T-helper 2 cell (primary cell): ENCODE results near the gene HOXA13.

ENCODE experiments used
- DNase-seq, 5 experiments: peaks; one replicate each; pipeline versions ENCODE4 v3.0.0 to v3.0.0-alpha.2; 2012 to 2022

Gene HOXA13

DNA sequence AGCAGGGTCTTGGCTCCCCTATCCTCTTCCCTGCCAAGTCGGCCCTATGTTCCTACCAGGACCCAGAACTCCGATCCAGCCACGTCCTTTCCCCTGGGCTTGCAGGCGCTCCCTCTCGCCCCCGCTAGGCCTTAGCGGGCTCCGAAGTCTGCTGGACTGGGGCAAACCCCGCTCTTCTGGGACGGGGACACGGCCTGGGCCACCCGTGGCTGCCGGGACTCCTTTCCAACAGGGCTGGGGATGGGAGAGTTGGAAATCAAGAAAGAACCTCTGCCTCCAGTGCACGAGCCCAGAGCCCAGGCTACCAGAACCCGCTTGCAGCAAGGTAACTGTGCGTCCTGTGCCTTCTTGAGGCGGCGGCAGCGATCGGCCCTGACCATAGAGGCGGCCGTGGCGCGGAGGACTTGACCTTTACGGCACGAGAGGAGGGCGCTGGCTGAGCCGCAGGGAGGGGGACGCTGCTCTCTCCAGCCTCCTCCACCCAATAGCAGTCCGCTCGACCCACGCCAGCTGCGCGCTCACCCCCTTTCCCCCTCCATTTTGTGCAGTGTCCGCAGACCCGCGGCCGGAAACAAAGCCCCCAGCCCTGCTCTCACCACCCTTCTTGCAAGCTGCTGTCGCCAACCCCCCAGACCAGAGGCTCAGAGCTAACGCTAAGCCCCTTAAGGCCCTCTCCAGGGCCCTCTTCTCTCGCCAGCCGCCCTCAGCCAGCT, 7.9 kb downstream of the HOXA13 start:
- DNase-seq: no peak

- DNase-seq: no peak
Measured at GRCh38 chr7:27191161-27191731, 8.6 kb downstream of the HOXA13 start.

DNA sequence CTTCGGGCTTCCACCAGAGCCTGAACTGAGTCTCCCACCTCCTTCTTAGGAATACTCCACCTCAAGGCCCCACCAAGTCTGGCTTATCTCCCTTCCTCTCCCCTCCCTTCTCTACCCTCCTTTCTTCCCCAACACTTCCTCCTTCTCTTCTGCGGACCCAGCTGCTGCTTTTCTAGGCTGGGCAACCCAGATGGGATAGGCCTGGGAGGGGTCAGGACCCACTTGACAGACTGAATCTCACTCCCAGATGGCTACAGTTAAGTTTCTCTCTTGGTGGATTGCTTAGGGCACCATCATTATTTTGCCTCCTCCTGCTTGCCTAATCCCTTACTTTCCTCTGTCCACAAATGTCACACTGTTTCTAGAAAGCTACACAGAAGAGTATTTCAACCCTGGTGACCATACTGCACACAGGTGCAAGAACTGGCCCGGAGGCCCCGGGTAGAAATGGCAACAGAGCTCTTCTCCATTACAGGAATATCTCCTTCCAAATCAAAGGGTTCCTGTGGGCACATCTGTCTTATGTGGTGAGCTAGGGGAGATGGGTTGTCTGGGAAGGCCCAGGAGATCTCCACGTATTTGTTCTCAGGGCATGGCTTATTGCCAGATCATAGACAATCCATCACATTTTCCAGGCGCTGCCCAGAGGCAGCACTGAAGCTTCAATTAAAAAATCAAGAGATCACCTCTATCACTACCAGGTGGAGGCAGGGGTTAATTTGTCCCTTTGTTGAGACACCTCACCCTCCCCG, 9.7 kb downstream of the HOXA13 start:
- DNase-seq: no peak

DNA sequence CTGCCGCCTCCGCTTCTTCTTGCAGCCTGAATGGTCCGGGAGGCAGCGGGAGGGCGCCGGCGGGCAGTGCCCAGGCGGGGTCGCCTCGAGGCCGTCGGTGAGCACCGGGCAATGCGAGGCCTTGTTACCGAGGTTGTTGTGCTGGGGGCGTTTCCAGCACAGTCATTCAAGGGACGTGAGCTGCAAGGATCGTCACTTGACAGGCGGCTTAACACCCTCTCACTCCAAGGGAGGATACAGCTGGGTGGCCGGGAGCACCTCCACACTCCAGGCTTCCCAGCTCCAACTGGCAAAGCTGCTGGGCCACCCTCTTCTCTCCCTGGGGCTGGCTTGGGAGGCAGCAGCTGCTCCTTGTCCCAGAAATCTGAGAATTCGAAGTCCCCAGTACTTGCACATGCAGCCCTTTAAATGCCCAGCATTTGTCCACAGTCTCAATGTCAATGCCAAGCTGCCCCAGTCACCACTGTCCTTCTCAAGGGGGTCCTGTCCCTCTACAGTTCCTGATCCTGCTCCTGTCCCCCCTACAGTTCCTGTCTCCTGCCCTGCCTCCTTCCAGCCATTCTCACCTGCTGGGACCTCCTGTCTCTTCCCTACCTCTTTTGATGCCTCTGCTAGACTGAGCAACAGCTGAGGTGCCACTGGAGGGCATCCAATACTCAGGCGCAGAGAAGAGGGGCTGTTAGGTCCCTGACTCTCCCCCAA, 10.4 kb downstream of the HOXA13 start:
- no peak for DNase-seq

GRCh38 chr7:27188386-27189294, 11.3 kb downstream of the HOXA13 start:
- DNase-seq: peak in 1 of 5 experiments; percentile 73

- DNase-seq: no peak
Measured at GRCh38 chr7:27187475-27188385, 12.2 kb downstream of the HOXA13 start.

DNA sequence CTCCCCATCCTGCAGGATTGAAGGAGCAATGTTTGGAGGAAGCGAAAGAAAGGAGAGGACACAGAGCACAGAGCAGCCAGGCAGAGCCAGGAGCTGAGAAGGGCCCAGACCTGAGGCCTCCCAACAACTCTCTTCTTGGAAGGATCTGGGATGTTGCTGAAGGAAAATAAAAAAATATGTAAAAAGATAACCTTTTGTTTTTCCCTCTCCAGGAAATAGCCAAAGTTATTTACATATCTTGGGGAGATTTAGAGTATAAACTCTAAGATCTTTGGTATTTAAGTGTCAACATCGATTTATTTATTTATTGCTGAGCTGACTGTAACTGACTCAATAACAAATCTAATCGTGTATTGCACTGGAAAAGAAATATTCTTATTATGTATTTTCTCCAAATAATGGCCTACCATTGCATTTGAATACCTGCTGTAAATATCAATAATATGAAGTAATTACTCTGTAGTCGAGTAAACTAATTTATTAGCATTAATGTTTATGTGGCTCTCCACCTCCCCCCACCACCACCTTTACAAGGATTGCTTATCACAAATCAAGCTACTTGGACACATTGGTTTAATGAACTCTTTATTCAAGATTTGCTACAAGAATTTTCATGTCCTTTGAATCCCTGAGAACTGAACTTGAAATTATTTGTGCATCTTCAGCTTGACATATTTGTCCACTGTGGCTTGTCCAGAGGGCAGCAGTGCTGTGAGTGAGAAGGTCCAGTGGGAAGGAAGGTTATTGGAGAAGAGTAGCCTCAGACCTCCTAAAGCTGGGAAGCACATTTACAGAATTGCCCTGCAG, 13.0 kb downstream of the HOXA13 start:
- no peak for DNase-seq

DNA sequence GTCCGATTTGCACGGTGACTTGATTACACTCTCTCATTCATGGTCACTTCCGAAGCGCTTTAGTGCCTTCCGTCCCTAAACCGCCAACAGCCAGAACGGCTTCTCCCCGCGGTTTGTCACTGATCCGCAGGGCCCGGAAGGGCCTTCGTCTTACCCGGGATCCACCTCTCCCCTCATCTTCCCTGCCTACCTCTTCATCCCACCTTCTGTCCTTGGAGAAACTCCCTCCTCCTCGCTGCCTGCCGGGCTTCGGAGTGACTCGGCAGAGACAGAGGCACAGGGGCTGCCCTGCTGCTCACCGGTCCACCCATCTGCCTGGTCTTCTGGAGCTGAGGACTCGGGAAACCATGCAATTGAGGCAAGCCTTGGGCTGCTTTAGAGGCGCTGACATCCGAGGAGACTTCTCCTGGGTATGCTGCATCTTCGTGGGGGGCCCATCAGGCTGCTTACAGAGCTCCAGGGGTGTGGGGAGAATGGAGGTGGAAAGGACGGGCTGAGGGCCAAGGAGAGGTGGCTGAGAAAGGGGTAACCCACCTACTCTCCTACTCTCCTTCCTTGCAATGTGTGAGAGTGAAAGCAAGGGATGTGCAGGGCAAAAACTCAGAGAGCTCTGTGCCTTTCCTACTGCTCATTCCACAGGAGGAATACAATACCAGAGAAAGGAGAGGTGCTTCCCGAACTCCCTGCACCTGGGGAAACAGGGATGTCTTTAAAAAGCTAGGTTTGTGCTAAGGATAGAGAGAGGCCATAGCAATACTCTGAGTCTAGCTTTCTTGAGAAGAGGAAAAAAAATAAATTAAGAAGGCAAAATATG, 13.8 kb downstream of the HOXA13 start:
- no peak for DNase-seq

DNA sequence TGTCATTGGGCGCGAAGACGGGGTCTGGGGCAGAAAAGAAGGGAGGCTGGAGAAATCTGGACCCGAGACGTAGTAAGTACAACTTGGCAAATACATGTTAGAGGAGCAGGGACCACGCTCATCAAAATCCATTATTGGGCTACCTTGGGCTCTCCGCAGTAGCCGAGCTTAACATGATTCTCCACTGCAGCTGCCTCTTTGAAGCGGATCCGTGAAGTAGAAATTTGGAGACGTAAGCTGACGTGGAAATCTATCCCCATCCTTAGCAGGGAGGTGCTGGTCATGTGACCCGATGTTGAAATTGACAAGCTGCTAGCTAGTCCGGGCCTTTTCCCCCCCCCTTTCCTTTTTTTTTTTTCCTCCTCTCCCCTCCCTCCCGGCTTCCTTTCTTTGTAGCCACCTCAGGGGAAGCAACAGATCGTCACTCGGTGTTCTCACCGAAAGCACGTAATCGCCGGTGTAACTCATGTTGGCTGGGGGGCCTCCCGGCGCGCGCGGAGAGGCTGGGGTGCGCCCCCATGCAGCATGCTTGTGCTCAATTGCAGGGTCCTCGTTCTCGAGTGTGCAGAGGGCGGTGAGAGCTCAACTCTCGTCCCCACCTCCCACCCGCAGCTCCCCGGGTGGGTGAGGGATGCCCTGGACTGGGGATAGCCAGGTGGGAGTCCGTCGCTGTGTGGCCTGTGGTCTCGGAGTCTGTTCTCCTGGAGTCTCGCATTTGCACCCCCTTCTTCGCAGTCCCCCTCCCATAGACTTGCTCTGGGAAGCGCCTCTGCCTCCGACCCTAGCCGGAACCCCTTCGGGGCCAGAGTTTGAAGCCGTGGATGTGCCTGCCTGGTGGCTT, 14.7 kb downstream of the HOXA13 start, which contains the start of gene HOXA11:
TSS of gene HOXA11 (minus strand) at position 220 of the 841 bp plus-strand sequence. CDS start at position 132, 88 bp downstream.
- no peak for DNase-seq

- DNase-seq: peak in 1 of 5 experiments; percentile 50
Measured at GRCh38 chr7:27184337-27185012, 15.4 kb downstream of the HOXA13 start.

GRCh38 chr7:27183682-27184336, 16.1 kb downstream of the HOXA13 start:
- DNase-seq: no peak

GRCh38 chr7:27182861-27183681, 16.8 kb downstream of the HOXA13 start:
- DNase-seq: no peak

DNA sequence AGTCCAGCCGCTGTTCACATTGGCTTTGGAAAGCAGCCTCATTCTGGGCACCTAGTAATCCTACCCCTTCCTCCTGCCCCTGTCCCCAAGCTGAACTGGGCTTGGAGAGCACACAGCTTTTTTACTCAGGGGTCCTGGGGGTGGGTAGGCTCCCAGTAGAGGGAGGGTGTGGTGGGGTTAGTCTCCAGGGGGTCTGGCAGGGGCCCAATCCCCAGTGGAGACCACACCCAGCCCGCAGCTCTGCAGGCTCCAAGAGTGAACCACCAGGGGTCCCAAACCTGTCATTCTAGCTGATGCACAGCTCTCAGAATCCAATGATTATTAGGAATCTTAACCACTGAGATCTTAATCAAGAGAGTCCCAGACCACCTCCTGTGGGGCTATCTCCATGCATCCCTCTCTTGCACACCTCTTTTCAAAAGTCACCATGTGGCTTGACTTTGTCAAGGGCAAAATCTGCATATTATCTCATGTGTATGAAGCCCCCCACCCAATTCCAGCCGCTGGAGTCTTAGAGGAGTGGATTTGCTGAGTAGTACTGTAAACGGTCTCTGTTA, 17.5 kb downstream of the HOXA13 start:
- peak in 1 of 5 experiments; percentile 1 for DNase-seq

- no peak for DNase-seq
Measured at GRCh38 chr7:27181795-27182275, 18.1 kb downstream of the HOXA13 start.
